ENCODE data around the gene CCDC142.

DNA sequence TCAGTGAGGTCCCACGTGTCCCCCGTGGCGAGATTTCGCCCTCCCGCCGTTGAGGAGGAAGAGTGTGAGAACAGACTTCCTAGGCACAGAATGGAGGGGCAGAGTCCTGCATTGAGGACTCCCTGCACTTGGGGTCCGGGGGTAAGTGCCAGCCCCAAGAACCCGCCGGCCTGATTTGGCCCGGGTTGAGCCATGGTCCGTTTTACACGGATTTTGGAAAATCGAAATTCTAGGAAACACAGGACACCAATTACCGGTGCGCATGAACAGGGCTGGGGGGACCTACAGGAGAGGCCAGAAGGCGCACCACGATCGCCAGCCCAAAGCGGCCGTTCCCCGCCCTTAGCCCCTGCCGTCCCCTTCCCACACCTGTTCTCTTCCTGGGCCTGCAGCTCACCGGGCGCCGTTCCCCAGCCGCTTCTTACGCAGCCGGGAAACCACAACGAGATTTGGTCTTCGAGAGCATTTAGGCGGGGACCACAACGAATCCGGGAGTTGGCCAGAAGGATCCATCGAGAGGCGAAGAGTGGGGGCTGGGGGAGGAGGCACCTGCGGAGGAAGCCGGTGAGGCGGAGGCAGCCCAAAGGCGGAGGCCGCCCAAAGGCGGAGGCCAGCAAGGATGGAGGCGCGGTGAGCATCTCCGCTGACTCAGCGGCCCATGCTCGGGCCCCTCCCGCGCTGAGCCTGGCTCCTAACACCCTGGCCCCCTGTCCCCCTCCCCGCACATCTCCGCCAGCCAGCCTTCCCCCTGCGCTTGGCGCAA lies 31.0 kb upstream of the CCDC142 start:
- TF ChIP-seq, protein P1, sequence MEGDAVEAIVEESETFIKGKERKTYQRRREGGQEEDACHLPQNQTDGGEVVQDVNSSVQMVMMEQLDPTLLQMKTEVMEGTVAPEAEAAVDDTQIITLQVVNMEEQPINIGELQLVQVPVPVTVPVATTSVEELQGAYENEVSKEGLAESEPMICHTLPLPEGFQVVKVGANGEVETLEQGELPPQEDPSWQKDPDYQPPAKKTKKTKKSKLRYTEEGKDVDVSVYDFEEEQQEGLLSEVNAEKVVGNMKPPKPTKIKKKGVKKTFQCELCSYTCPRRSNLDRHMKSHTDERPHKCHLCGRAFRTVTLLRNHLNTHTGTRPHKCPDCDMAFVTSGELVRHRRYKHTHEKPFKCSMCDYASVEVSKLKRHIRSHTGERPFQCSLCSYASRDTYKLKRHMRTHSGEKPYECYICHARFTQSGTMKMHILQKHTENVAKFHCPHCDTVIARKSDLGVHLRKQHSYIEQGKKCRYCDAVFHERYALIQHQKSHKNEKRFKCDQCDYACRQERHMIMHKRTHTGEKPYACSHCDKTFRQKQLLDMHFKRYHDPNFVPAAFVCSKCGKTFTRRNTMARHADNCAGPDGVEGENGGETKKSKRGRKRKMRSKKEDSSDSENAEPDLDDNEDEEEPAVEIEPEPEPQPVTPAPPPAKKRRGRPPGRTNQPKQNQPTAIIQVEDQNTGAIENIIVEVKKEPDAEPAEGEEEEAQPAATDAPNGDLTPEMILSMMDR (IDR thresholded peaks at IDR 0.05) = no peak
- no peak for TF ChIP-seq POLR2A (IDR thresholded peaks at IDR 0.05)

All from heart left ventricle (tissue), 13 donors.